IMR-90 (cell line): Measurements from ENCODE around the gene SNRPD3.

Experiments
- CEBPB ChIP-seq: IDR thresholded peaks from 2 replicates; pipeline ENCODE4 v1.6.1; 2012; ENCODE audit warnings: low read depth, low read length, improper control_type of control experiment
- CHD1 ChIP-seq: IDR thresholded peaks from 2 replicates; pipeline ENCODE4 v1.6.1; 2012; ENCODE audit warnings: low read depth, low read length, improper control_type of control experiment
- CTCF ChIP-seq: conservative IDR thresholded peaks from 2 replicates; pipeline ENCODE4 v1.5.1; 2012; ENCODE audit warnings: mild to moderate bottlenecking, low read depth, low read length, improper control_type of control experiment
- NFE2L2 ChIP-seq: fragments of 150-350 bp; IDR thresholded peaks from 2 replicates; pipeline ENCODE4 v1.6.1; 2016; ENCODE audit warnings: low read depth, mild to moderate bottlenecking, low read length
- POLR2A ChIP-seq: IDR thresholded peaks from 2 replicates; pipeline ENCODE4 v1.6.1; 2012; ENCODE audit warnings: mild to moderate bottlenecking, low read depth, low read length
- SMC3 ChIP-seq: fragments of 150-350 bp; IDR thresholded peaks from 2 replicates; pipeline ENCODE4 v1.6.1; 2016; ENCODE audit warnings: low read depth, mild to moderate bottlenecking, antibody characterized with exemption, low read length, moderate library complexity

- TF ChIP-seq SMC3 (no peak), CTCF (no peak), POLR2A (no peak), CHD1 (no peak), NFE2L2 (no peak), CEBPB (no peak)
These were observed 29.7 kb downstream of the SNRPD3 start for GRCh38 chr22:24585461-24585860.
